ENCODE measurements around the gene CNKSR1.

Gene CNKSR1

GRCh38 chr1:26203642-26204318 is 26.5 kb downstream of the CNKSR1 start:
- DNase-seq (ENCODE audit: low read depth) = no peak
- TF ChIP-seq CTCF (IDR thresholded peaks at IDR 0.05; ENCODE audit: low read depth, low read length, missing control alignments) = no peak
- in situ Hi-C loops (cut with HindIII; ENCODE audit: low sequenced_read_pairs) = no loop called here
- no peak overlapping the region for H3K4me3 ChIP-seq (ENCODE audit: low read depth, low read length)

DNA sequence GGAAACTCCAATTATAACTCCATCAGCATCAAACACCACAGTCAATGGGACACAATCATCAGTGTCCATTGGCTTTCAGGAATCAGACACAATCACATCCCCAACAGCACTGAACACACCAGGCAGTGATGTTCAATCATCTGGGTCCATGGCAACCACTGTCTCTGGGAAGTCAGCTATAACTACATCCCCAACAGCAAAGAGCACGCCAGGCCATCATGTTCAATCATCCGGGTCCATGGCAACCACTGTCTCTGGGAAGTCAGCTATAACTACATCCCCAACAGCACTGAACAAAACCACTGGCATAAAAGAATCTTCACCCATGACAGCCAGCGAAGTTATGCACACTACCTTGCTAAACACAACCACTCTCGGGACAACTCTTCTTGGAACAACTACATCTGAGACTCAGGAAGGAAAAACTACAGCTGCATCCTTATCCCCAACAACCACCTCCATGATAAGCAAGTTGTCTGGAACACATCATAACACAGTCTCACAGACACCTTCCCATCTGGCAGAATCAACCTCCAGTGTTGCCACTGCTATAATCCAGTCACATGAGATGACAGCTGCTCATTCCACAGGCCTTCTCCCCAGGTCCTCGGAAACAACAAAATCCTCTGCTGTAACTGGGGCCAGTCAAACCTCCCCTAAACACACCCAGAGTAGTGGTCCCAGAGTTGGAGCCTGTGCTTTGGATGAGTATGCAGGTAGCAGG is 33.0 kb downstream of the CNKSR1 start:
- H3K4me3 ChIP-seq (ENCODE audit: low read depth, low read length) = no peak overlapping the region
- in situ Hi-C loops (cut with HindIII; ENCODE audit: low sequenced_read_pairs) = no loop called here
- DNase-seq (ENCODE audit: low read depth) = no peak
- TF ChIP-seq CTCF (IDR thresholded peaks at IDR 0.05; ENCODE audit: low read depth, low read length, missing control alignments) = no peak

DNA sequence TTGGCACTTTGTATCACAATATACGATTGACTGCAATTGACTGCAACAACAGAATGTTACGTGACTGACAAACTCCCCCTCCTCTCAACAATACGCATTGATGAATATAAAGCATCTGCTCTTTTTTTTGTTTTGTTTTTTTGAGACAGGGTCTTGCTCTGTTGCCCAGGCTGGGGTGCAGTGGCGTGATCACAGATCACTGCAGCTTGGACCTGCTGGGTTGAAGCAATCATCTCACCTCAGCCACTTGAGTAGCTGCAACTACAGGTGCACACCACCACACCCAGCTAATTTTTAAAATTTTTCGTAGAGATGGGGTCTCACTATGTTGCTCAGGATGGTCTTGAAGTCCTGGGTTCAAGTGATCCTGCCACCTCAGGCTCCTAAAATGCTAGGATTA is 35.4 kb downstream of the CNKSR1 start:
- in situ Hi-C loops (cut with HindIII; ENCODE audit: low sequenced_read_pairs) = no loop called here
- no peak for DNase-seq (ENCODE audit: low read depth)
- TF ChIP-seq CTCF (IDR thresholded peaks at IDR 0.05; ENCODE audit: low read depth, low read length, missing control alignments) = no peak
- H3K4me3 ChIP-seq (ENCODE audit: low read depth, low read length) = no peak overlapping the region

DNA sequence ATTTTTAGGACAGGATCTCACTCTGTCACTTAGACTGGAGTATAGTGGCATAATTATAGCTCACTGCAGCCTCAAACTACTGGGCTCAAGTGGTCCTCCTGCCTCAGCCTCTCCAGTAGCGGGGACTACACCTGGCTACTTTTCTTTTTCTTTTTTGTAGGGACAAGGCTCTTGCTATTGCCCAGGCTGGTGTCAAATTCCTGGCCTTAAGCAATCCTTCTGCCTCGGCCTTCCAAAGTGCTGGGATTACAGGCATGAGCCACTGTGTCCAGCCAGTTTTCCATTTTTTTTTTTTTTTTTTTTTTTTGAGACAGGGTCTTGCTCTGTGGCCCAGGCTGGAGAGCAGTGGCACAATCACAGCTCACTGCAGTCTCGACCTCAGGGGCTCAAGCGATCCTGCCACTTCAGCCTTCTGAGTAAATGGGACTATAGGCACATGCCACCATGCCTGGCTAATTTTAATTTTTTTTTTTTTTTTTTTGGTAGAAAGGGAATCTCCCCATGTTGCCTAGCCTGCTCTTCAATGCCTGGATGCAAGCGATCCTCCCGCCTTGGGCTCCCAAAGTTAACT is 36.1 kb downstream of the CNKSR1 start:
- no peak for TF ChIP-seq CTCF (IDR thresholded peaks at IDR 0.05; ENCODE audit: low read depth, low read length, missing control alignments)
- in situ Hi-C loops (cut with HindIII; ENCODE audit: low sequenced_read_pairs) = no loop called here
- H3K4me3 ChIP-seq (ENCODE audit: low read depth, low read length) = no peak overlapping the region
- DNase-seq (ENCODE audit: low read depth) = no peak

DNA sequence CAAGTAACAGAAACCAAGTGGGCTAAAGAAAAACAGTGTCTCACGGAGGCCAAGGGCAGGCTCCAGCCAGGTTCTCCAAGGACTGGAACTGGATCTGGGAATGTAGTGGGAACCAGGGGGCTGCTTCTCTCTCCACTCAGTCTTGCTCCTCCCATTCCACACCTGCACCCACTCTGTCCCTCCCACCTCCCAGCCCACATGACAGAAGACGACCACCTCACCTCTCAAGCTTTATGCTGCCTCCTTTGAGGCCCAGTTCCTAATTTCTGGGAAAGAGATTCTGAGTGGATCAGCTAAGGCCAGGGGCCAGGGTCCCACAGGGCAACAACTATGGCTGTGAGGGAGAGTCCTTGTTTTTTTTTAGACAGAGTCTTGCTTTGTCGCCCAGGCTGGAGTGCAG is 38.0 kb downstream of the CNKSR1 start:
- no peak for DNase-seq (ENCODE audit: low read depth)
- in situ Hi-C loops (cut with HindIII; ENCODE audit: low sequenced_read_pairs) = no loop called here
- H3K4me3 ChIP-seq (ENCODE audit: low read depth, low read length) = no peak overlapping the region
- no peak for TF ChIP-seq CTCF (IDR thresholded peaks at IDR 0.05; ENCODE audit: low read depth, low read length, missing control alignments)

GRCh38 chr1:26218906-26219494 is 41.7 kb downstream of the CNKSR1 start:
- no peak for TF ChIP-seq CTCF (IDR thresholded peaks at IDR 0.05; ENCODE audit: low read depth, low read length, missing control alignments)
- no peak for DNase-seq (ENCODE audit: low read depth)
- in situ Hi-C loops (cut with HindIII; ENCODE audit: low sequenced_read_pairs) = no loop called here
- no peak overlapping the region for H3K4me3 ChIP-seq (ENCODE audit: low read depth, low read length)

All from astrocyte of the cerebellum (primary cell).